GM15510 (cell line): ENCODE data around the gene PHOSPHO2.

ENCODE experiments used
- POLR2A ChIP-seq: IDR thresholded peaks from 3 replicates; pipeline ENCODE4 v1.6.1; 2011; ENCODE audit warnings: borderline replicate concordance; ENCODE audit not compliant: insufficient read length; ENCODE audit errors: extremely low read depth

Gene PHOSPHO2

GRCh38 chr2:169712791-169713227, 18.5 kb downstream of the PHOSPHO2 start:
- TF ChIP-seq POLR2A: no peak

GRCh38 chr2:169713331-169713730, 19.1 kb downstream of the PHOSPHO2 start:
- TF ChIP-seq POLR2A: no peak

GRCh38 chr2:169714699-169715098, 20.4 kb downstream of the PHOSPHO2 start:
- TF ChIP-seq POLR2A: no peak

GRCh38 chr2:169715379-169716237, 21.3 kb downstream of the PHOSPHO2 start:
- no peak for TF ChIP-seq POLR2A

- TF ChIP-seq POLR2A: no peak
These were observed 22.1 kb downstream of the PHOSPHO2 start for GRCh38 chr2:169716238-169716886.

- no peak for TF ChIP-seq POLR2A
These were observed 22.8 kb downstream of the PHOSPHO2 start for GRCh38 chr2:169716938-169717690.

- no peak for TF ChIP-seq POLR2A
These were observed 23.4 kb downstream of the PHOSPHO2 start for GRCh38 chr2:169717691-169718063.

- TF ChIP-seq POLR2A: no peak
These were observed 24.7 kb downstream of the PHOSPHO2 start for GRCh38 chr2:169718930-169719504.

GRCh38 chr2:169721016-169721415, 26.7 kb downstream of the PHOSPHO2 start:
- TF ChIP-seq POLR2A: no peak

GRCh38 chr2:169727065-169727464, 32.8 kb downstream of the PHOSPHO2 start:
- no peak for TF ChIP-seq POLR2A

- TF ChIP-seq POLR2A: no peak
These were observed 35.0 kb downstream of the PHOSPHO2 start for GRCh38 chr2:169729274-169729605.

- no peak for TF ChIP-seq POLR2A
These were observed 37.8 kb downstream of the PHOSPHO2 start for GRCh38 chr2:169732075-169732474.

GRCh38 chr2:169732583-169733358, 38.5 kb downstream of the PHOSPHO2 start:
- no peak for TF ChIP-seq POLR2A

- no peak for TF ChIP-seq POLR2A
These were observed 40.0 kb downstream of the PHOSPHO2 start for GRCh38 chr2:169734169-169734847.

GRCh38 chr2:169735623-169736022, 41.4 kb downstream of the PHOSPHO2 start:
- no peak for TF ChIP-seq POLR2A

GRCh38 chr2:169736902-169737301, 42.6 kb downstream of the PHOSPHO2 start:
- no peak for TF ChIP-seq POLR2A
